ENCODE data around the gene ZNF280C. TPM values are rescaled to one million over a fixed set of nuclear protein-coding genes. Genes with fewer than 3 reads are reported as not detected.

The ZNF280C gene, protein sequence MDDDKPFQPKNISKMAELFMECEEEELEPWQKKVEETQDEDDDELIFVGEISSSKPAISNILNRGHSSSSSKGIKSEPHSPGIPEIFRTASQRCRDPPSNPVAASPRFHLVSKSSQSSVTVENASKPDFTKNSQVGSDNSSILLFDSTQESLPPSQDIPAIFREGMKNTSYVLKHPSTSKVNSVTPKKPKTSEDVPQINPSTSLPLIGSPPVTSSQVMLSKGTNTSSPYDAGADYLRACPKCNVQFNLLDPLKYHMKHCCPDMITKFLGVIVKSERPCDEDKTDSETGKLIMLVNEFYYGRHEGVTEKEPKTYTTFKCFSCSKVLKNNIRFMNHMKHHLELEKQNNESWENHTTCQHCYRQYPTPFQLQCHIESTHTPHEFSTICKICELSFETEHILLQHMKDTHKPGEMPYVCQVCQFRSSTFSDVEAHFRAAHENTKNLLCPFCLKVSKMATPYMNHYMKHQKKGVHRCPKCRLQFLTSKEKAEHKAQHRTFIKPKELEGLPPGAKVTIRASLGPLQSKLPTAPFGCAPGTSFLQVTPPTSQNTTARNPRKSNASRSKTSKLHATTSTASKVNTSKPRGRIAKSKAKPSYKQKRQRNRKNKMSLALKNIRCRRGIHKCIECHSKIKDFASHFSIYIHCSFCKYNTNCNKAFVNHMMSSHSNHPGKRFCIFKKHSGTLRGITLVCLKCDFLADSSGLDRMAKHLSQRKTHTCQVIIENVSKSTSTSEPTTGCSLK
- total RNA-seq (2016; rRNA removed; fragmentation: Illumina TruSeq; extraction: Trizol) (3.3 and 5.4 TPM in 2 replicates), polyA plus RNA-seq (2011; rRNA removed) (2.7 and 3.0 TPM in 2 replicates), polyA minus RNA-seq (2011; rRNA and poly(A)+ RNA removed; ENCODE audit: low replicate concordance) (2.0 and 3.9 TPM in 2 replicates), Bru-seq, nascent RNA (percentile 62 among the genes with signal in this experiment), BruChase-seq, experiment 1, labeled RNA remaining after a 6-hour chase (percentile 58 among the genes with signal in this experiment), BruChase-seq, experiment 2, labeled RNA remaining after a 2-hour chase (percentile 59 among the genes with signal in this experiment)
- 0.40 and 0.62 TPM in 2 replicates for total RNA-seq (2016; cell fraction: cytosol; rRNA removed; fragmentation: Illumina TruSeq; extraction: Trizol; ENCODE audit: low read depth)
- 3.0 and 5.0 TPM in 2 replicates for total RNA-seq (2016; cell fraction: insoluble cytoplasmic fraction; rRNA removed; fragmentation: Illumina TruSeq; extraction: Trizol)
- 2.7 and 2.8 TPM in 2 replicates for total RNA-seq (2016; cell fraction: membrane; rRNA removed; fragmentation: Illumina TruSeq; extraction: Trizol)
- total RNA-seq (2016; cell fraction: nucleus; rRNA removed; fragmentation: Illumina TruSeq; extraction: Trizol), result 3.1 and 5.0 TPM in 2 replicates
- polyA plus RNA-seq (2011; cell fraction: cytosol; rRNA removed), result 1.1 and 1.8 TPM in 2 replicates
- 1.4 and 2.0 TPM in 2 replicates for polyA plus RNA-seq (2011; cell fraction: nucleus; rRNA removed)
- polyA plus RNA-seq (2012), result 0.96 and 1.4 TPM in 2 replicates
- polyA plus RNA-seq (2016; cell fraction: cytosol; fragmentation: Illumina TruSeq; extraction: Trizol; ENCODE audit: low read depth), result 0.08 TPM in 2 replicates
- 3.0 and 3.2 TPM in 2 replicates for polyA plus RNA-seq (2016; cell fraction: insoluble cytoplasmic fraction; fragmentation: Illumina TruSeq; extraction: Trizol; ENCODE audit: low read depth)
- 0.23 and 0.34 TPM in 2 replicates for polyA plus RNA-seq (2016; cell fraction: membrane; fragmentation: Illumina TruSeq; extraction: Trizol; ENCODE audit: low read depth)
- 4.2 and 4.8 TPM in 2 replicates for polyA plus RNA-seq (2016; cell fraction: nucleus; fragmentation: Illumina TruSeq; extraction: Trizol; ENCODE audit: insufficient read depth, low read depth)
- polyA minus RNA-seq (2011; cell fraction: cytosol; rRNA and poly(A)+ RNA removed), result 2.5 and 3.0 TPM in 2 replicates
- 4.1 and 7.0 TPM in 2 replicates for polyA minus RNA-seq (2011; cell fraction: nucleus; rRNA and poly(A)+ RNA removed)
- long read RNA-seq, experiment 1, partial matches to known transcripts, result 0 of 1 reads
- long read RNA-seq, experiment 1, other reads (novel, unspliced or antisense), result 1 of 1 reads
- long read RNA-seq, experiment 2, partial matches to known transcripts, result 1 of 3 reads
- long read RNA-seq, experiment 2, other reads (novel, unspliced or antisense), result 2 of 3 reads

DNA sequence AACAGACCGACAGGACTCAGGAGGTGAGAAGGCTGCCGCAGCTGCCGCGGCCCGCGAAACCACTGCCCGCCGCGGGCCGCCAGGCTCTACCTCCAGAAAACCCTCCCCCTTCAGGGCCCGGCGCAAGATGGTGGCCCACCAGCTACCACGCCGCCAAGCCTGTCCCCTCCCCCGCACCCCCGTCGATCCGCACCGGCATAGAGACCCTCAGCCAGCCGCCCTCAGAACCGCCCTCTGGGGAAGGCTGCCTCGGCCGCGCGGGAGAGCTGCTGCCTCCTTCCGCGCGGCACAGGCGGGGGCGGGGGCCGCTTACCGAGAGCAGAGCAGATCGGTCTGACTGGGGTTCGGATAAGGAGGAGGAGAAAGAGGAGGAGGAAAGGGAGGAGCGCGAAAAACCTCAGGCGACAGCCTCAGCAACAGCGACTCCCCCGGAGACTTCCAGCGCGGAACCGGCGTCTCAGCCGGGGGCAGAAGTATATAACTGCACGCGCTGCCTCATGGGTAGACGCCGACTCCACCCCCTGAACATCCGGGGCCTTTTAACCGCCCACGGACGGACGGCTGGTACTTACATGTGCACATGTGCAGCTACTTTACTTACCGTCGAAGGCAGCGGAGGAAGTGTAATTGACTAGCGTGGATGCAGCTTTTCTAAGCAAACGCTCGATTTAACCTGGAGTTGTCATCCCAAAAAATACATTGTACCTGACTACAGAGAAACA is at the start of gene ZNF280C:
Gene ZNF280C (minus strand): TSS at position 451 of the 722 bp plus-strand sequence. CDS start 8,450 bp downstream, outside the sequence.
- 0 out of 2 replicates have a peak, but pooled peaks cover 11% of the 10 kb centered on the region for H3K4me1 ChIP-seq (ENCODE audit: insufficient read depth, low read length)
- H3K79me2 ChIP-seq (ENCODE audit: insufficient read depth, low read length), result peaks cover 3% of the 10 kb centered on the region
- peak within 1 kb of the TSS; percentile 69 for H3K27ac ChIP-seq (ENCODE audit: extremely low read length, insufficient read depth, low read length)
- no peaks in the 10 kb centered on the region for H4K20me1 ChIP-seq (ENCODE audit: insufficient read depth, low read length)
- WGBS (ENCODE audit: low lambda C conversion rate), result 19% methylated on average over 12 of the region's 59 CpGs
- ChIA-PET CTCF (ENCODE audit: low intra/inter-chr PET ratio, low total read pairs) (no interaction called here), POLR2A (no interaction called here)
- ATAC-seq (peak; percentile 97), FAIRE-seq (peak; percentile 81), DNase-seq (ENCODE audit: low spot score) (peak; percentile 75)
- peak within 1 kb of the TSS; percentile 71 to 75 (median 71) for H3K4me3 ChIP-seq (replicated peaks in 1 of 3; ENCODE audit: insufficient read depth in 1 of 3, low read depth in 2 of 3, low read length in 3 of 3)
- no peaks in the 10 kb centered on the region; a peak in 1 of 5 replicates for H3K27me3 ChIP-seq (ENCODE audit: control insufficient read depth in 1 of 2, insufficient read depth in 2 of 2, low read length in 2 of 2)
- peak within 1 kb of the TSS; percentile 75 for H3K4me2 ChIP-seq (ENCODE audit: low read depth, low read length)
- H2AFZ ChIP-seq (ENCODE audit: low read length), result no peak within 1 kb of the TSS
- H3K9ac ChIP-seq (ENCODE audit: insufficient read depth, low read depth, low read length), result peak within 1 kb of the TSS; percentile 77
- H3K9me3 ChIP-seq (ENCODE audit: low read length), result no peaks in the 10 kb centered on the region
- in situ Hi-C loops (cut with HindIII; ENCODE audit: extremely low pct_ligation_motif_present, low pct_unique_long_range_greater_than_20kb), result no loop called here
- no TSS peak for BruUV-seq (replicated peaks)
- intact Hi-C loops (cut with micrococcal nuclease; ENCODE audit: unreplicated experiment), result no loop called here
- no peaks in the 10 kb centered on the region for H3K36me3 ChIP-seq (replicated peaks in 1 of 2; ENCODE audit: control insufficient read depth in 1 of 2, insufficient read depth in 2 of 2, low read length in 2 of 2)
- TF ChIP-seq, protein P1, sequence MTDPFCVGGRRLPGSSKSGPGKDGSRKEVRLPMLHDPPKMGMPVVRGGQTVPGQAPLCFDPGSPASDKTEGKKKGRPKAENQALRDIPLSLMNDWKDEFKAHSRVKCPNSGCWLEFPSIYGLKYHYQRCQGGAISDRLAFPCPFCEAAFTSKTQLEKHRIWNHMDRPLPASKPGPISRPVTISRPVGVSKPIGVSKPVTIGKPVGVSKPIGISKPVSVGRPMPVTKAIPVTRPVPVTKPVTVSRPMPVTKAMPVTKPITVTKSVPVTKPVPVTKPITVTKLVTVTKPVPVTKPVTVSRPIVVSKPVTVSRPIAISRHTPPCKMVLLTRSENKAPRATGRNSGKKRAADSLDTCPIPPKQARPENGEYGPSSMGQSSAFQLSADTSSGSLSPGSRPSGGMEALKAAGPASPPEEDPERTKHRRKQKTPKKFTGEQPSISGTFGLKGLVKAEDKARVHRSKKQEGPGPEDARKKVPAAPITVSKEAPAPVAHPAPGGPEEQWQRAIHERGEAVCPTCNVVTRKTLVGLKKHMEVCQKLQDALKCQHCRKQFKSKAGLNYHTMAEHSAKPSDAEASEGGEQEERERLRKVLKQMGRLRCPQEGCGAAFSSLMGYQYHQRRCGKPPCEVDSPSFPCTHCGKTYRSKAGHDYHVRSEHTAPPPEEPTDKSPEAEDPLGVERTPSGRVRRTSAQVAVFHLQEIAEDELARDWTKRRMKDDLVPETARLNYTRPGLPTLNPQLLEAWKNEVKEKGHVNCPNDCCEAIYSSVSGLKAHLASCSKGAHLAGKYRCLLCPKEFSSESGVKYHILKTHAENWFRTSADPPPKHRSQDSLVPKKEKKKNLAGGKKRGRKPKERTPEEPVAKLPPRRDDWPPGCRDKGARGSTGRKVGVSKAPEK (CRISPR knock-in tag; IDR thresholded peaks at IDR 0.05; ENCODE audit: borderline replicate concordance), result no peak
- TF ChIP-seq KLF6 (CRISPR knock-in tag; IDR thresholded peaks at IDR 0.05) (peak; percentile 53), MAFK (conservative IDR thresholded peaks at IDR 0.05 in 1 of 2, IDR thresholded peaks at IDR 0.05 in 1 of 2; ENCODE audit: low read length in 2 of 2) (no peak), NFYC (CRISPR knock-in tag; IDR thresholded peaks at IDR 0.05) (no peak), RFXANK (CRISPR knock-in tag; IDR thresholded peaks at IDR 0.05) (no peak), ZNF761 (CRISPR knock-in tag; conservative IDR thresholded peaks at IDR 0.05) (0 out of 2 replicates have a peak, but pooled peaks have one; percentile 44), ZNF570 (CRISPR knock-in tag; IDR thresholded peaks at IDR 0.05; ENCODE audit: borderline replicate concordance) (no peak), NFE2L1 (CRISPR knock-in tag; IDR thresholded peaks at IDR 0.05; ENCODE audit: borderline replicate concordance) (no peak), SP5 (CRISPR knock-in tag; IDR thresholded peaks at IDR 0.05; ENCODE audit: borderline replicate concordance, low read depth) (peak; percentile 38; the same call in 1 of the 2 replicates), AGO2 (optimal IDR thresholded peaks at IDR 0.05; ENCODE audit: low read depth, low read length) (peak; percentile 31)
- TF ChIP-seq, protein P2, sequence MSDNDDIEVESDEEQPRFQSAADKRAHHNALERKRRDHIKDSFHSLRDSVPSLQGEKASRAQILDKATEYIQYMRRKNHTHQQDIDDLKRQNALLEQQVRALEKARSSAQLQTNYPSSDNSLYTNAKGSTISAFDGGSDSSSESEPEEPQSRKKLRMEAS (IDR thresholded peaks at IDR 0.05), result peak; percentile 86
